Measurements from ENCODE around the gene MPRIP.
"Not testable (repeated sequence)": the region's sequence is repeated elsewhere in the genome, so short reads cannot be mapped to it uniquely, and the experiment has no call there.

Gene MPRIP

GRCh38 chr17:17134051-17134956, 92.0 kb downstream of the MPRIP start:
- DNase-seq, result no peak

- DNase-seq, result no peak
Observed at GRCh38 chr17:17134957-17135333, 92.7 kb downstream of the MPRIP start.

- DNase-seq, result not testable (repeated sequence)
Observed at GRCh38 chr17:17136221-17136620, 94.0 kb downstream of the MPRIP start.

- DNase-seq, result no peak
Observed at GRCh38 chr17:17137731-17138585, 95.7 kb downstream of the MPRIP start.

GRCh38 chr17:17139972-17140589, 97.8 kb downstream of the MPRIP start:
- DNase-seq, result no peak

GRCh38 chr17:17140590-17140980, 98.3 kb downstream of the MPRIP start:
- no peak for DNase-seq

- DNase-seq, result no peak
Observed at GRCh38 chr17:17141279-17141678, 99.0 kb downstream of the MPRIP start.

- no peak for DNase-seq
Observed at GRCh38 chr17:17141860-17142552, 99.7 kb downstream of the MPRIP start.

GRCh38 chr17:17142556-17142955, 100.3 kb downstream of the MPRIP start:
- DNase-seq, result no peak

- DNase-seq, result no peak
Observed at GRCh38 chr17:17143501-17143900, 101.2 kb downstream of the MPRIP start.

- no peak for DNase-seq
Observed at GRCh38 chr17:17144061-17144460, 101.8 kb downstream of the MPRIP start.

- no peak for DNase-seq
Observed at GRCh38 chr17:17144916-17145665, 102.8 kb downstream of the MPRIP start.

- no peak for DNase-seq
Observed at GRCh38 chr17:17146786-17147406, 104.6 kb downstream of the MPRIP start.

GRCh38 chr17:17147821-17148220, 105.6 kb downstream of the MPRIP start:
- DNase-seq, result no peak

- no peak for DNase-seq
Observed at GRCh38 chr17:17149520-17150447, 107.5 kb downstream of the MPRIP start.

- no peak for DNase-seq
Observed at GRCh38 chr17:17150448-17150800, 108.2 kb downstream of the MPRIP start.

GRCh38 chr17:17151055-17151454, 108.8 kb downstream of the MPRIP start:
- DNase-seq, result no peak

- no peak for DNase-seq
Observed at GRCh38 chr17:17151541-17151940, 109.3 kb downstream of the MPRIP start.

- no peak for DNase-seq
Observed at GRCh38 chr17:17151962-17152361, 109.7 kb downstream of the MPRIP start.

GRCh38 chr17:17152385-17152784, 110.1 kb downstream of the MPRIP start:
- DNase-seq, result no peak

- no peak for DNase-seq
Observed at GRCh38 chr17:17153071-17153470, 110.8 kb downstream of the MPRIP start.

All from NCI-H69 (cell line).